ENCODE measurements around the gene PTPN13.

GRCh38 chr4:86586626-86587380 lies 7.3 kb upstream of the PTPN13 start:
- TF ChIP-seq CTCF (conservative IDR thresholded peaks at IDR 0.05; ENCODE audit: low read depth, low read length): no peak
- TF ChIP-seq EZH2 (IDR thresholded peaks at IDR 0.05; ENCODE audit: borderline replicate concordance, low read depth, low read length, poor library complexity, severe bottlenecking): no peak
